SKM-1 treated with dmso at 0.1 percent for 144 hours (cell line): ENCODE data around the gene SCAPER.
"Not testable (repeated sequence)": the region's sequence is repeated elsewhere in the genome, so short reads cannot be mapped to it uniquely, and the experiment has no call there.

ENCODE experiments used
- DNase-seq: peaks from one replicate; lab custom pipeline; 2025; ENCODE audit not compliant: unreplicated experiment; lab: John Stamatoyannopoulos, UW

Gene SCAPER

DNA sequence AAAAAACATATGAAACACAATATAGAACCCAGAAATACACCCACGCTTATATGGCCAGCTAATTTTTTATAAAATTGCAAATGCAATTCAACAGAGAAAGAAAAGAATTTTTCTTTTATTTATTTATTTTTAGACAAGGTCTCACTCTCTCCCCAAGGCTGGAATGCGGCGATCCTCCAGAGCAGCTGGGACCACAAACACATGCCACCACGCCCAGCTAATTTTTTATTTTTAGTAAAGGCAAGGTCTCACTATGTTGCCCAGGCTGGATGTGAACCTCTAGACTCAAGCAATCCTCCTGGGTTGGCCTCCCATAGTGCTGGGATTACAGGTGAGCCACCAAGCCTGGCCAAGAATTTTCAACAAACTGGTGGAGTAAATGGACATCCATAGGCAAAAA, 117.9 kb downstream of the SCAPER start:
- no peak for DNase-seq

DNA sequence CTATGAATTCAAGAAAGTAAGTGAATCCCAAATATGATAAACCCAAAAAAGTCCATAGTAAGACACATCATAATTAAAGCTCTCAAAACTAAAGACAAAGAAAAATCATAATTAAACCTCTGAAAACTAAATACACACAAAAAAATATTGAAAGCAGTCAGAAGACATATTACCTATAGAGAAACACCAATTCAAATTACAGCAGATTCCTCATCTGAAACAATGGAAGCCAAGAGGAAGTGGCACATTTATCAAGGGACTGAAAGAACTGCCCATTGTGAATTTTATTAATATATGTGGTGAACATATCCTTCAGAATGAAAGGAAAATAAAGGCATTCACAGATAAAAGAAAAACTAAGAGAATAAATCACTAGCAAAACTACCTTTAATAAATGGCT, 128.2 kb downstream of the SCAPER start:
- no peak for DNase-seq

DNA sequence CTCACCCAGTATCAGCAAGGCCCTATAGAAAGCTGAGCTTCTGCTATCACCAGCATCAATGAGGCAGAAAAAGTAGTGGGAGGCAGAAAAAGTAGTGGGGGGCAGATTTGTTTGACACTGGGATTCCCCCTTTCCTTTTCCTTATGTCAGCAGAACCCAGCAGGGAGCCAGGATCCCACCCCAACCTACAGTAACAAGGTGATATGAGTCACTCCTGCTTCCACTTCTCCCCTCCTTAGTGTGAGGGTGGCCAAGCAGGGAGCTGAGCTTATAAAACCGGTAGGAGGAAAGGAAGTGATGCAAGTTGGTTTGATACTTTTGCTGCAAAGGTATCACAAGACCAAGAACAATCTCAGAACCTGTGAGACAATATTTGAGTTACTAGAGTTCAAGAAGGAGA, 128.7 kb downstream of the SCAPER start:
- DNase-seq, result no peak

DNA sequence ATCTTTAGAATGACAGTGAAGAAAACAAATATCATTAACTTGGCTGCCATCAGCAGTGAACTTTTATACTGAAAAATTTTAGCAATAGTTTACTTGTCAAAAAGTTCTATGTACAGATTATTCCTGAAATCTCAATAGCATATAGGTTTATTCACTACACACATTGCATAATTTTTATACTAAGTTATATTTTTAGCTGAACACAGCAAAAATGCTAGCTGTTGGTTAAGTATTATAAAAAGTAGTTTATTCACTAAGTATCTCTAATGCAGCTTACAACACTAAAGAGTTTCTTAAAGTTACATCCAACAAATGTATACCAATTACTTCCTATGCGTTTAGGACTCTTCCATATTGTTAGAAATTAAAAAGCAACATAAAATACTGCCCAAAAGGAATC, 131.9 kb downstream of the SCAPER start:
- DNase-seq, result no peak

DNA sequence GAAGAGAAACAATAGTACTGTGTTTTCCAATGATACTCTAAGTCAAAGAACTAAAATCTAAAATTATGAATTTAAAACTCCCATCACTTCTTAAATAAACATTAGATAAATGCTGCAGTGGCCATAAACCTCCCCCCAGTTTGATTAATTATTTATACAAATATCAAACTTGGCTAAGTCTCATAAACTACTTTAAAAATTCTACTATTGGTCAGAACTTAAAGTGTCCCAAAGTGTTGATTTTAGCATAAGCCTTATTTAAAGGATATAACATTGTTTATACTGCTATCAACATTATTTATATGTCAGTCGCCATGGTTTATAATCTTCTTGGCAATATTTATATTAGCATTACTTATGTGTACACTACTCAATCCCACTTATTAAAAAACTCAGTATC, 132.4 kb downstream of the SCAPER start:
- DNase-seq, result no peak

DNA sequence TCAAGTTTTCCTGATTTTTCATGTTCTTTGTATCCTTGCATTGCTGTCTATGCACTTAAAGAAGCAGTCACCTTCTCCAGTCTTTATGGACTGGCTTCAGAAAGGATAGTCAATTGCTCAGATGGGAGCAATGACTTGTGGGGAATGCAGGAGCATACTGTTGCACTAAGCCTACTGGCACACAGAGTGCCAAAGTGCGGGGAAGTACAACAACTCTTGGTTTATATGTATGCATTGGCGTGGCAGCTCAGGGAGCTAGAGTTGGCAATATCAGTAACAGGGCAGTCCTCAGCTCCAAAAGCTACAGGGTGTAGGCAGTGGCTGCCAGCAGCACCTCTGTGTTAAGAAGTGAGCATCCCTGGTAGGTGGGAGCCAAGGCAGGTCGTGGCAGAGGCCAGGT, 141.1 kb downstream of the SCAPER start:
- no peak for DNase-seq

DNA sequence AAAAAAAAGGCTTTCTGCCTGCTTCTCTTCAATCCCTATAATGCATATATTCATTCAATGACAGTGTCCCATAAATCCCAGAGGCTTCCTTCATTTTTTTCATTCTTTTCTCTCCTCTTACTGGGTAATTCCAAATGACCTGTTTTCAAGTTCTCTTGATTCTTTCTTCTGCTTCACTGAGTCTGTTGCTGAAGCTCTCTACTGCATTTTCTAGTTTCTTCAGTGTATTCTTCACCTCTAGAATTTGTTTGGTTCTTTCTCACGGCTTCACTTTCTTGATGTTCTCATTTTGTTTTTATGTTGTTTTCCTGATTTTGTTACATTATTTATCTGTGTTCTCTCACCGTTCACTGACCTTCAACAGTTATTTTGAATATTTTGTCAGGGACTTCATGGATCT, 141.6 kb downstream of the SCAPER start:
- DNase-seq, result no peak

DNA sequence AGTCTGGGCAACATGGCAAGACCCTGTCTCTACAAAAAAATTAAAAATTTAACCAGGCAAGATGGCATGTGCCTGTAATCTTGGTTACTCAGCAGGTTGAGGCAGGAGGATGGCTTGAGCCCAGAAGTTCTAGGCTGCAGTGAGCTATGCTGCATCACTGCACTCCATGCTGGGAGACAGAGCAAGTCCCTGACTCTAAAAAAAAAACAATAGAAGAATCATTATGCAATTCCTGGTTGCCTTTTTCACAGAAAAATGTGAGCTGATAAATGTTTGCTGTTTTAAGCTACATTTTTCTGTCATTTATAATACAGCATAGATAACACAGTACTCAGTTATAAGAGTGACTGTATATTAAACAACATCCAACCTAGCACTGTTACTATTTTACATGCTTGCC, 148.8 kb downstream of the SCAPER start:
- DNase-seq, result no peak

DNA sequence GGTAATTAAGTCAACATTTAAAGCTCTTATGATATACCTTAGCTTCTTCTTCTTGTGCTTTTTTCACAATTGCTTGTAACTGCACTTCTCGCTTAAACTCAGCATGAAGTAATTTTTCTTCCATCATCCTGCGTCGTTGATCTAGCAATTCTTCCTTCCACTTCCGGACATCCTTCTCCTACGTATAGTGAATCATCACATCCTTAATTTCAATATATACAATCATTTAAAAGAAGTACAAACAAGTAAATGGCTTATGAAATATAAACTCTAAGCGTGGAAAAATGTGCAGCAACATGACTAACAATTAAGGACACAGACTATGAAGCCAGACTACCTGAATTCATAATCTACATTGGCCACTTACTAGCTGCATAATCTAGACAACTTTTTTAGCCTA, 151.4 kb downstream of the SCAPER start:
- no peak for DNase-seq

DNA sequence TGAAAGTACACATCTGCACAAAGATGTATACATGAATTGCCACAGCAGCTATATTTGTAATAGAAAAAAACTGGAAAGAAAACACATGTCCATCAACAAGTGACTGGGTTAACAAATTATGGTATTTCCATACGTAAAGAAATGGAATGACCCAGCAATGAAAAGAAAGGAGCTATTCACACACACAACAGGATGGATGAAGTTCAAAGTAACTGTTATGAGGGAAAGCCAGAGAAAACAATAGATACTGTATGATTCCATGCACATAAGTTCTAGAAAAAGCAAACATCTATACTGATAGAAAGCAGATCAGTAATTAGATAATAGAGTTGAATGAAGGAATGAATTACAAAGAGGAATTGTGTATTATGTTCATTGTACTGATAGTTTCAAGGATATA, 152.0 kb downstream of the SCAPER start:
- no peak for DNase-seq

DNA sequence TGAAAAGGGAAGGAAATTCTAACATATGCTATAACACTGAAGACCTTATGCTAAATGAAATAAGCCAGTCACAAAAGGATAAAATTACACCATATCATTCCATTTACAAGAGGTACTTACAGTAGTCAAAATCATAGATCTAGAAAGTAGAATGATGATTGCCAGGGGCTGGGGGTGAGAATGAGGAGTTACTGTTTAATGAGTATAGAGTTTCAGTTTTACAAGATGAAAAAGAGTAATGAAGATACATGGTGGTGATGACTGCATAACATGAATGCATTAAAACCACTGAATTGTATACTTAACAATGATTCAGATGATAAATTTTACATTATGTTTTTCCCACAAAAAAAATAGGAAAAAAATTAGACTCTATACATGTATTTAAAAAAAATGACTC, 152.6 kb downstream of the SCAPER start:
- no peak for DNase-seq

DNA sequence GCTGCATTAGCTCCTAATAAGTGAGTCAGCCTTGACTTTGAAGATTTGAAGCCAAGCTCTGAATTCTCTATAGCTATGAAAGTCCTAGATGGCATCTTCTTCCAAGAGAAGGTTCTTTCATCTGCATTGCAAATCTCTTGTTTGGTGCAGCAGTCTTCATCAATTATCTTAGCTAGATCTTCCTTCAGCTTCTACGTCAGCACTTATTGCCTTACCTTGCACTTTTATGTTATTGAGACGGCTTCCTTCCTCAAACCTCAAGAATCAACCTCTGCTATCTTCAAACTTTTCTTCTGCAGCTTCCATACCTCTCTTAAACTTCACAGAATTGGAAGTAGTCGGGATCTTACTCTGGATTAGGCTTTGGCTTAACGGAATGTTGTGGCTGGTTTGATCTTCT, 167.6 kb downstream of the SCAPER start:
- no peak for DNase-seq

DNA sequence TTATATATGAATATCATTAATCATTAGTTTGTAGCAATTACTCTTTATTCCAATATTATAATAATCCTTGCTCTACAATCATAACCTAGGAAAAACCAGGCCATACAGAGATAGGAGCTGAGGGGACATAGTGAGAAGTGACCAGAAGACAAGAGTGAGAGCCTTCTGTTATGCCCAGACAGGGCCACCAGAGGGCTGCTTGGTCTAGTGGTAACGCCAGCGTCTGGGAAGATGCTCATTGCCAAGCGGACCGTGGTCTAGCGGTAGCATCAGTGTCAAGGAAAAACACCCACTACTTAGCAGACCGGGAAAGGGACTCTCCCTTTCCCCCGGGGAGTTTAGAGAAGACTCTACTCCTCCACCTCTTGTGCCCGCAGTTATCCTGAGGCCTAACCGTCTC, 172.8 kb downstream of the SCAPER start:
- not testable (repeated sequence) for DNase-seq

DNA sequence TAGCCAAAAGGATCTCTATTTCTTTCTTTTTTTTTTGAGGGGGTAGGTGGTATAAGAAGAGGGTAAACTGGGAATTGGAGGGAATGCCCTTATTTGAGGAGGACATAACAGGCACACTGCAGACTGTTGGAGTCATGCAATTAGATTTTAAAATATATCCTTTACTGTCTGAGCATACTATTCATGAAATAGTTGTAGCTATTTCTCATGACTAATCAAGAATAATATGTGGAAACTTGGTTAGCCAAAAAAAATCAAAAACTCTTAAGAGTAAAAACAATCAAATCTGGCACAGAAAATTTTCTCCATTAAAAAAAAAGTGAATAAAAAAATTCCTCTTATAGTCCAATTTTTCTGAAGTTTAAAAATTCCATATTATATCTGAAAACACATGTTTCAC, 174.9 kb downstream of the SCAPER start:
- DNase-seq, result no peak

DNA sequence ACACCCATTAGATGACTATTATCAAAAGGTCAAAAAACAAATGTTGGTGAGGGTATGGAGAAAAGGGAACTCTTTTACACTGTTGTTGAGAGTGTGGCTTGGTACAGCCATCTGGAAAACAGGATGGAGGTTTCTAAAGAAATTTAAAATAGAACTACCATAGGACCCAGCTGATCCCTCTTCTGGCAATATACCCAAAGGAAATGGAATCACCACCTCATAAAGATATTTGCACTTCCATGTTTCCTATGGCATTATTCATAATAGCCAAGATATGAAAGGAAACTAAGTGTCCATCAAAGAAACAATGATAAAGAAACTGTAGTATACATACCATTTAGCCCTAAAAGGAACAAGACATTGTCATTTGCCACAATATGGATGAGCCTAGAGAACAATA, 186.3 kb downstream of the SCAPER start:
- no peak for DNase-seq

DNA sequence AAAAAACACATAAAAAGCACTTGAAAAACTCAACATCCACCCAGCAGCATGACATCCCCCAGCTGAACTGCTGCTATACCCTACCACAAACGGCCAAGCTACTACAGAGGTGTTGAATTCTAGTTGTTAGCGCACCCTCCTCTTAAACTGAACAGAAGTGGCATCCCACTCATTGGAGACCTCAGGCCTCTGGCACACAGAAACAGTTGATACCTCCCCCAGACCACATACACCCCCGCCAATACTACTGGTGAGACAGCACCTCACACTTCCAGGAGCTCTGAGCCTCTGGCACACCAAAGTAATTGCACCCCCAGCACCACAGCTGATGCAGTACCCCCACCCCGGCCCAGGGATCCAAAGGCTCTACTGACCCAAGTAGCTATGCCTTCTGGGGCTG, 190.2 kb downstream of the SCAPER start:
- DNase-seq, result no peak

DNA sequence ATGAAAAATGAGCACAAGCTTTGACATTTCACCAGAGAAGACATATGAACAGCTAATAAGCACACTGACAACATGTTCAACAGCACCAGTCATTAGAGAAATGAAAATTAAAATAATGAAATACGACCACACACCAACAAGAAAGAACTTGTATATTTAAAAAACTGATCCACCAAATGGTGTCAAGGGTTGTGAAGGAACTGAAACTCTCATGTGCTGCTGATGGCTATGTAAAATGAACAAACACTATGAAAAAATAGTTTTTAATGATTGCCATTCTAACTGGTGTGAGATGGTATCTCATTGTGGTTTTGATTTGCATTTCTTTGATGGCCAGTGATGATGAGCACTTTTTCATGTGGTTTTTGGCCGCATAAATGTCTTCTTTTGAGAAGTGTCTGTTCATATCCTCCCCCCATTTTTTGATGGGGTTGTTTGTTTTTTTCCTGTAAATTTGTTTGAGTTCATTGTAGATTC, 193.8 kb downstream of the SCAPER start:
- DNase-seq, result no peak

DNA sequence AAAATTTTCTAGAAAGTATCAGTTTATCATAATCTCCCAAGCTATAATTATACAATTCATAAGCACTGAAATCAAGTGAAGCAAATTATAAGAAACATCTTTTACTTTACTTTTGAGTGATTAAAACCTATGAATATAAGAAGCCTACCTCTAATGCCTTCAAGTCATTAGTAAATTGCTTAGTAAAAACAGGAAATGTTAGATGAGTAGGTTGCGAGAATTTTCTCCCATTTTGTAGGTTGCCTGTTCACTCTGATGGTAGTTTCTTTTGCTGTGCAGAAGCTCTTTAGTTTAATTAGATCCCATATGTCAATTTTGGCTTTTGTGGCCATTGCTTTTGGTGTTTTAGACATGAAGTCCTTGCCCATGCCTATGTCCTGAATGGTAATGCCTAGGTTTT, 201.1 kb downstream of the SCAPER start:
- not testable (repeated sequence) for DNase-seq

DNA sequence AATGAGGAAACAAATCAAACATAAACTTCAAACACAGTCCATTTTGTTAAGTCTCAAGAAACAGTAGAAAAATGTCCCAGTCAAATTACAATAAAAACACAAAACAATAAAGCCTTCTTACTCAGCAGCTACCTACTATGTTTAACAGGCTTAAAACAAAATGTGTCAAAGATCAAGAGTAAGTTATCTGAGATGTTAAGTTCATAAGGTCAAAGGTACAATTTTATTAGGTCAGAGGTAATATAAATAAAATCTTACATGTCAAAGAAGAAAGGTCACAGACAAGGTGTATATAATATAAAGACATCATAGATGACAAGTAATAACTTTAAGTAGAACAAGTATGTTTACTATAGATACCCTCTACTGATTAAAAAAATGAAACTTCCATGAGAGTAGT, 208.3 kb downstream of the SCAPER start:
- no peak for DNase-seq

DNA sequence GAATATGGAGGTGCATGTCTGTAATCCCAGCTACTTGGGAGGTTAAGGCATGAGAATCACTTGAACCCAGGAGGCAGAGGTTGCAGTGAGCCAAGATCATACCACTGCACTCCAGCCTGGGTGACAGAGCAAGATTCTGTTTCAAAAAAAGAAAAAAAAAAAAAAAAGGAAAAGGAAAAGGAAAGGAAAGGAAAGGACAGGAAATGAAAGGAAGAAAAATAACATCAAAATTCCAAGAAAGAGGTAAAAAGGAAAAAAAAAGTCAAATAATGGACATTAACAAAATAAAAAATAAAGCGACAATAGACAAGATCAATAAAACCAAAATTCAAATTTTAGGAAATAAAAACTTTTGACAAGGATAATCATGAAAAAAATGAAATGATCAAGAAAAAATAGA, 212.6 kb downstream of the SCAPER start:
- DNase-seq, result not testable (repeated sequence)

DNA sequence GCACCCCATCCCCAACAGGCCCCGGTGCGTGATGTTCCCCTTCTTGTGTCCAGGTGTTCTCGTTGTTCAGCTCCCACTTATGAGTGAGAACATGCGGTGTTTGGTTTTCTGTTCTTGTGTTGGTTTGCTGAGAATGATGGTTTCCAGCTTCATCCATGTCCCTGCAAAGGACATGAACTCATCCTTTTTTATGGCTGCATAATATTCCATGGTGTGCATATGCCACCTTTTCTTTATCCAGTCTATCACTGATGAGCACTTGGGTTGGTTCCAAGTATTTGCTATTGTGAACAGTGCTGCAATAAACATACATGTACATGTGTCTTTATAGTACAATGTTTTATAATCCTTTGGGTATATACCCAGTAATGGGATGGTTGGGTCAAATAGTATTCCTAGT, 217.5 kb downstream of the SCAPER start:
- DNase-seq, result not testable (repeated sequence)

DNA sequence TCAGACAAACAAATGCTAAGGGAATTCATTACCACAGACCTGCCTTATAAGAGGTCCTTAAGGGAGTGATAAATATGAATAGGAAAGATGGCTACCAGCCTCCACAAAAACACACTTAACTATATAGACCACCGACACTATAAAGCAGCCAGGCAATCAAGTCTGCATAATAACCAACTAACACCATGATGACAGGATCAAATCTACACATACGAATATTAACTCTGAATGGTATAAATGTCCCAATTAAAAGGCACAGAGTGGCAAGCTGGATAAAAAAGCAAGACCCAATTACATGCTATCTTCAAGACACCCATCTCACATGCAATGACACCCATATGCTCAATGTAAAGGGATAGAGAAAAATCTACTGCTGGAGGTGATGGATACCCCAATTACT, 221.1 kb downstream of the SCAPER start:
- DNase-seq, result no peak

DNA sequence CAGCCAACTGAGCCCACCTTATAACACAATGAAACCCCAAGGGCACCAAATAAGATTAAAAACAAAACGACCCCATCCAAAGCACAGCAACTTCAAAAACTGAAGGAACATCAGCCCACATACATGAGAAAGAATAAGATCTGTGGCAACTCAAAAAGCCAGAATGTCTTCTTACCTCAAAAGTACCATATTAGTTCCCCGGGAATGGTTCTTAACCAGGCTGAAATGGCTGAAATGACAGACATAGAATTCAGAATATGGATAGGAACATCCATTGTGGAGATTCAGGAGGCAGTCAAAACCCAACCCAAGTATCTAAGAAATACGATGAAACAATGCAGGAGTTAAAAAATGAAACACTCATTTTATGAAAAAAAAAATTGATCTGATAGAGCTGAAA, 222.3 kb downstream of the SCAPER start:
- DNase-seq, result no peak

DNA sequence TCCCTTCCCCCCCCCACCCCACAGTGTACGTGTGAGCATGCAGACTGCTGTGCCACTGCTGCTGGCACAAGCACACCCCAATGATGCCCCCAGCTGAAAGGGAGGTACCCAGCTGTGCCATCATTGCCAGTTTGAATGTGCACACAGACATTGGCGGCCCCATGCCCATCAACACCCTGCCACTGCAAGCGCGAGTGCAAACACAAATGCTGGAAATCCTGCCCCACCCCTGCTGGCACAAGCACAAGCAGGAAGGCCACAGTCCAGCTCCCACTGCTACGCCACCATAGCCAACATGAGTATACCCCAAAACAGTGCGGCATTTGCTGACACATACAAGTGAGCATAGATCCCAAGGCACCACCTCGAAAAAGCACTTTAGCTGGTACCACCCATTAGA, 222.9 kb downstream of the SCAPER start:
- DNase-seq, result no peak
